Right lobe of liver (tissue), 6 donors: ENCODE measurements around the gene ITCH. TPM values are rescaled to one million over a fixed set of nuclear protein-coding genes. Genes with fewer than 3 reads are reported as not detected.
"Not testable (repeated sequence)": the region's sequence is repeated elsewhere in the genome, so short reads cannot be mapped to it uniquely, and the experiment has no call there.

Source experiments
- ATAC-seq, 4 donors: fragments of 200-7000 bp; cut with Tn5 transposase; one replicate each; pipeline ENCODE4 v1.9.1; 2020; ENCODE audit warnings: mild to moderate bottlenecking in 4 of 4, moderate library complexity in 4 of 4
- DNase-seq, 3 donors: peaks; one replicate each; pipeline ENCODE4 v3.0.0-alpha.2; 2020
- H3K27ac ChIP-seq, 3 donors: fragments of 200-600 bp; one replicate each; pipeline ENCODE4 v1.8.0; 2022
- H3K27me3 ChIP-seq, 2 donors: fragments of 200-600 bp; one replicate each; pipeline ENCODE4 v1.8.0; 2022
- H3K36me3 ChIP-seq, 4 donors: fragments of 200-600 bp; sonication (generic) in 1 of 4; one replicate each; pipeline versions ENCODE4 v1.5.1 to v1.8.0; 2017 to 2022; ENCODE audit warnings: control low read depth in 1 of 4
- H3K4me1 ChIP-seq, 4 donors: fragments of 200-600 bp; sonication (generic) in 1 of 4; one replicate each; pipeline versions ENCODE4 v1.5.1 to v1.8.0; 2017 to 2022; ENCODE audit warnings: control low read depth in 1 of 4
- H3K4me3 ChIP-seq, 3 donors: fragments of 200-600 bp; one replicate each; pipeline ENCODE4 v1.8.0; 2022
- H3K9me3 ChIP-seq, 4 donors: fragments of 200-600 bp; sonication (generic) in 1 of 4; one replicate each; pipeline versions ENCODE4 v1.5.1 to v1.8.0; 2017 to 2022; ENCODE audit warnings: control low read depth in 1 of 4
- CTCF ChIP-seq, 4 donors: fragments of 200-600 bp in 3 of 4; fragments of 450-650 bp in 1 of 4; IDR thresholded peaks; one replicate each; pipeline versions ENCODE4 v1.5.1 to v1.8.0; 2016 to 2022; ENCODE audit warnings: antibody characterized with exemption in 4 of 4, mild to moderate bottlenecking in 2 of 4
- POLR2A ChIP-seq: fragments of 450-650 bp; IDR thresholded peaks from one replicate; pipeline ENCODE4 v1.6.1; 2017; ENCODE audit warnings: antibody characterized with exemption, mild to moderate bottlenecking
- WGBS: methylation state at CpG from one replicate; pipeline ENCODE4 v1.1.6; 2018; ENCODE audit warnings: low coverage, low lambda C conversion rate; ENCODE audit not compliant: insufficient coverage; ENCODE audit errors: missing lambda C conversion rate; 5-methylcytosine and 5-hydroxymethylcytosine counted together
- intact Hi-C, 2 donors: fragments of 100-400 bp; cut with DNase I; formaldehyde crosslinking; loops; one replicate each; pipeline versions ENCODE4 v1.11.2 to v1.14.1; 2022
- total RNA-seq, 6 experiments: library from RNA; depleted of rRNA in 2 of 6; stranded (reverse); fragments of >200 nt in 2 of 6; fragmentation: NEBNext Ultra II Directional in 3 of 6; extraction: Animal tissue kit (Norgen Biotek cat#: 25700) in 3 of 6; gene quantifications; one replicate each; pipeline versions ENCODE4 v1.1.0 to v1.2.4, GENCODE V29; 2016 to 2023
- donor health status: DM: no; HTN: yes; CAD: no.
- donor health status: DM: no; HTN: no; CAD: no.
- donor health status: DM: no; HTN: no; CAD: no.
- donor health status: DM: no; HTN: yes; CAD: no.
- donor health status: DM: no; HTN: yes; CAD: no.

Gene ITCH
- total RNA-seq, 6 experiments from 2014 or later: 32.8 to 71.4 (median 44.1) TPM

GRCh38 chr20:34363465-34364222 lies 571 bp downstream of the ITCH start:
- H3K4me1 ChIP-seq: peaks cover 0 to 41% (median 20%) of the 10 kb centered on the region in 4 donors
- intact Hi-C loops: no loop called here
- WGBS: 0% methylated on average over 24 of the region's 70 CpGs
- peak; percentile 63 to 78 (median 69) for ATAC-seq
- TF ChIP-seq POLR2A (no peak), CTCF (IDR thresholded peaks at IDR 0.05) (no peak)
- no peaks in the 10 kb centered on the region for H3K27me3 ChIP-seq
- no peaks in the 10 kb centered on the region for H3K36me3 ChIP-seq
- peak overlapping the region; percentile 69 to 97 (median 95) for H3K4me3 ChIP-seq
- peak overlapping the region; percentile 91 to 96 (median 94) for H3K27ac ChIP-seq
- H3K9me3 ChIP-seq: no peaks in the 10 kb centered on the region
- peak in 2 of 3 donors; percentile 28 to 51 for DNase-seq

- ATAC-seq (no peak), DNase-seq (no peak)
- no peaks in the 10 kb centered on the region for H3K27me3 ChIP-seq
- no peak for TF ChIP-seq POLR2A
- TF ChIP-seq CTCF (IDR thresholded peaks at IDR 0.05): no peak
- peaks cover 0 to 2% (median 0%) of the 10 kb centered on the region in 4 donors for H3K36me3 ChIP-seq
- H3K4me3 ChIP-seq: peak overlapping the region; percentile 69 to 97 (median 95)
- peaks cover 0 to 44% (median 21%) of the 10 kb centered on the region in 4 donors for H3K4me1 ChIP-seq
- H3K27ac ChIP-seq: peak overlapping the region; percentile 91 to 96 (median 94)
- H3K9me3 ChIP-seq: no peaks in the 10 kb centered on the region
- 12% methylated on average over 4 of the region's 4 CpGs for WGBS
- intact Hi-C loops: no loop called here
Observed at GRCh38 chr20:34364223-34364506, 1.1 kb downstream of the ITCH start.

- TF ChIP-seq CTCF (IDR thresholded peaks at IDR 0.05): no peak
- TF ChIP-seq POLR2A: no peak
- Histone ChIP-seq H3K9me3 (no peaks in the 10 kb centered on the region), H3K27me3 (no peaks in the 10 kb centered on the region), H3K27ac (no peak overlapping the region), H3K36me3 (peaks cover 0 to 17% (median 7%) of the 10 kb centered on the region in 4 donors), H3K4me3 (no peak overlapping the region), H3K4me1 (peaks cover 0 to 44% (median 21%) of the 10 kb centered on the region in 4 donors)
- ATAC-seq (no peak), DNase-seq (no peak)
- intact Hi-C loops: no loop called here
- 59% methylated on average over 3 of the region's 3 CpGs for WGBS
Observed at GRCh38 chr20:34365765-34366213, 2.7 kb downstream of the ITCH start.

- Histone ChIP-seq H3K27ac (peak overlapping the region in 2 of 3 donors; percentile 24 to 52), H3K4me1 (peaks cover 0 to 44% (median 21%) of the 10 kb centered on the region in 4 donors), H3K4me3 (no peak overlapping the region), H3K27me3 (no peaks in the 10 kb centered on the region), H3K36me3 (peaks cover 0 to 25% (median 7%) of the 10 kb centered on the region in 4 donors), H3K9me3 (no peaks in the 10 kb centered on the region)
- peak in 2 of 4 donors; percentile 9 to 25 for ATAC-seq
- intact Hi-C loops: no loop called here
- TF ChIP-seq POLR2A: no peak
- no peak for TF ChIP-seq CTCF (IDR thresholded peaks at IDR 0.05)
- DNase-seq: no peak
- WGBS: 27% methylated on average over 5 of the region's 5 CpGs
Observed at GRCh38 chr20:34367155-34367554, 4.1 kb downstream of the ITCH start.

GRCh38 chr20:34367911-34368310 lies 4.8 kb downstream of the ITCH start:
- H3K4me3 ChIP-seq, DNase-seq, H3K9me3 ChIP-seq, intact Hi-C loops, ATAC-seq, H3K27me3 ChIP-seq: not testable (repeated sequence)
- 70% methylated on average over 9 of the region's 9 CpGs for WGBS
- peaks cover 0 to 25% (median 7%) of the 10 kb centered on the region in 4 donors for H3K36me3 ChIP-seq
- peaks cover 0 to 50% (median 20%) of the 10 kb centered on the region in 4 donors for H3K4me1 ChIP-seq
- peak overlapping the region in 2 of 3 donors; percentile 24 to 52 for H3K27ac ChIP-seq
